Stimulated activated CD4-positive, alpha-beta T cell treated with anti-CD3 and anti-CD28 coated beads, Interleukin-12 subunit alpha, Interleukin-12 subunit beta, amount 100 ng/mL, for 4 hours (primary cell): ENCODE data around the gene EPS8.
"Not testable (repeated sequence)": the region's sequence is repeated elsewhere in the genome, so short reads cannot be mapped to it uniquely, and the experiment has no call there.

Source experiments
- DNase-seq: peaks from one replicate; pipeline ENCODE4 v3.0.0-alpha.2; 2020

Gene EPS8

DNA sequence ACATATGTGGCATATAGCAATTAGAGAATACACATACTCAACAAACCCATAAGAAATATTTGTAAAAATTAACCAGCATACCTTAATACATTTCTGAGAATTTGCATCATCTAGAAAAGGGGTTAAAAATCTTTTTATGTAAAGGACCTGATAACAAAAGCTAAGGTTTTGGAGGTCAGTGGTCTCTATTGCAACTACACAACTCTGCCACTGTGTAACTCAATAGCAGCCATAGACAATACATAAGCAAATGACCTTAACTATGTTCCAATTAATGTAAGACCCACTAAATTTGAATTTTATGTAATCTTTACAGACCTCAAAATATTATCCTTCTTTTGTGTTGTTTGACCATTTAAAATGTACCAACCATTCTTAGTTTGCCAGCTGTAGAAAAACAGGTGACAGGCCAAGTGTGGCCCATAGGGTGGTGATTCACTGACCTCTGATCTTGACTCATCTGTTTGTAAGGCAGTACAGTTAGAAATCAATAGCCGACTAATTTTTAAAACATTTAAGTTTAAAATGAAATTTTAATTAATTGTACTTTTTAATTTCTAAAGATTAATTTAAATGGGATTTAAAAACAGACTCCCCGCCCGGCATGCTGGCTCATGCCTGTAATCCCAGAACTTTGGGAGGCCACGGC, 7.4 kb upstream of the EPS8 start:
- DNase-seq = no peak

GRCh38 chr12:15794836-15795235, 5.6 kb upstream of the EPS8 start:
- DNase-seq = no peak

DNA sequence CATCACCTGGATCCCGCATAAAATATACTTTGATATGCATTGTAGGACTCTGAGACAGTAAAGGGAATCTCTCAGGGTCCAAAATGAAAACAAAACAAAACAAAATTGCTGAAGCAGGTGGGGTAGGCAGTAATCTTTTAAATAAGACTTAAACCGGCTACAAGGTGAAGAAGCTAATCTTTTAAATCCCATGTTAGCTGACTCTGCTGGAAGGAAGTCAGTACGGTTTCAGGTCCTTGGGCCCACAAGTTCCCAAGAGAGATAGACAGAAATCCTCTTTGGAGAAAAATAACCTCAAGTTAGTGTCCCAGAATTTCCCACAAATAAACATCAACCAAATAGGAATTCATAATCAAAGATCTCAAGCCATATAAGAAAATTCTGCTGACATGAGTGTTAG, 5.0 kb upstream of the EPS8 start:
- DNase-seq = no peak

DNA sequence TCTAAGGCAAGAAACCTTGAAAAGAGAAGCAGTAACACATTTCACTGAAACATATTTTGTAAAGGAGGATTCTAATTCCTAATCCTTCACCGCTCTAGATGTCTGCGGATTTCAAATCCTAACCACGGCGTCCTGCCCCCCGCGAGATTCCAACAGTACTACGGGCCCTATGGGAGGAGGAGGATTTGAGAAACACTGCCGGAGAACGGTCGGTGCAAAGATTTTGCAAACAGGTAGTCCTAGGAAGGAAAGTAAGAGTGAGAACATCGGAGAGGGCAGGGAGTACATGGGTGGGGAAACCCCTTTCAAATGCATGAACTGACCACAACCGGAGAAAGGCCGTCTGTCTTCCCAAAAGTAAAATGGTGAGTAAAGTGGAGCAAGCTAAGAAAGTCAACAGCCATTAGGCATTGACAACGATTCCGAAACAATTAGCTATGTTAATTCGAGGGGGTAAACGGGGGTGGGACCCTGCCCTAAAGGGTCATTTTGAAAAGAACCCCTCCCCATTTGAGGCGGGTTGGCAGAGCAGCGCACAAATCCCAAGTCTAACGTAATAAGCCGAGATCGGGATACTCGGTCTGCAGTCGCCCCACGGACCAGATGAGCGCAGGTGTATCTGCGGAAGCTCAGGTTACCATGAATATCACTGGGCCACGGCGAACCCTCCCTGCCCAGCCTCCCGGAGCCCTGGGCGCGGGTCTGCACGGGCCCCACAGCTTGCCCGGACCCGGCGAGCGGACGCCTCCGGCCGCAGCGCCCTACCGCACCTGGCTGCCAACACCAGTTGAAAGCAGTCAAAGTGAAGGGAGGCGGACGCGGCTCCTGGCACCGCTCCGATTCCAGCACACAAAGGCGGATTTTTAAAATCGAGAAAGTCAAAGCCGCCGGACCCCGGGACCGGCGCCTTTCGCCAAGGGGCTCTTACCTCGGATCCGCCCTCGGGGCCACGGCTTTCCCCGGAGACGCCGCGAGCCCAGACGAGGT, 662 bp downstream of the EPS8 start:
- peak; percentile 2 for DNase-seq

GRCh38 chr12:15787778-15788177, 1.4 kb downstream of the EPS8 start:
- no peak for DNase-seq

- no peak for DNase-seq
Measured at GRCh38 chr12:15786772-15787171, 2.4 kb downstream of the EPS8 start.

DNA sequence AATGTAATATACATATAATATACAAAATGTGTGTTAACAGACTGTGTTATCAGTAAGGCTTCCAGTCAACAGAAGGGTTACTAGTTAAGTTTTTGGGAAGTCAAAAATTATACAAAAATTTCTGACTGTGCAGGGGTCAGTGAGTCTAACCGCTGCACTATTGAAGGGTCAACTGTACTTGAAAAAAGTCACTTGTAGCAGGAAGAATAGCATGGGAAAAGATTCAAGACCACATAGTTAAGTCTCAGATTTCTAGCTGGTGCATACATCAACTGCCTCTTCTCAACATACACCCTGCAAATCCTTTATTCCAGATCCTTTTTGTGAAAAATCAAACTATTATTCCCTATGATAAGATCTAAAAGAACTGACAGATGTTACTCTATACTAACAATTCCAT, 5.9 kb downstream of the EPS8 start:
- DNase-seq = no peak

GRCh38 chr12:15782667-15783066, 6.5 kb downstream of the EPS8 start:
- DNase-seq = no peak

GRCh38 chr12:15779925-15780324, 9.3 kb downstream of the EPS8 start:
- DNase-seq = no peak

DNA sequence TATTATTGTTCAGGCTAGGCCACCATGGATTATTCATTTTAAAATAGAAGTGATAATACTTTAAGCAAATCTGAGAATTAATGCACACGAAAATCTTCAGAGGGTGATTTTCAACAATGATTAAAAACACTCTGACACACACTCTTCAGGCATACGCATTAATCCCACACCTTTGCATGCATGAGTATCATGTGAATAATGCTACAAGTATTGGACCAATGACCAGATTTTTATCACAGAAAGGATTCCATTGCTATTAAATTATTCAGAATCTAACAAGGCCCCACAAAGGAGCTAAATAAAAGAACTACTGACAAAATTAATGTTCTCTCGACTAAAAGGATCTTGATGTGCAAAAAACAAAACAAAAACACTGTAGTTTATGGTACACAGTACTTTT, 11.1 kb downstream of the EPS8 start:
- DNase-seq = no peak

DNA sequence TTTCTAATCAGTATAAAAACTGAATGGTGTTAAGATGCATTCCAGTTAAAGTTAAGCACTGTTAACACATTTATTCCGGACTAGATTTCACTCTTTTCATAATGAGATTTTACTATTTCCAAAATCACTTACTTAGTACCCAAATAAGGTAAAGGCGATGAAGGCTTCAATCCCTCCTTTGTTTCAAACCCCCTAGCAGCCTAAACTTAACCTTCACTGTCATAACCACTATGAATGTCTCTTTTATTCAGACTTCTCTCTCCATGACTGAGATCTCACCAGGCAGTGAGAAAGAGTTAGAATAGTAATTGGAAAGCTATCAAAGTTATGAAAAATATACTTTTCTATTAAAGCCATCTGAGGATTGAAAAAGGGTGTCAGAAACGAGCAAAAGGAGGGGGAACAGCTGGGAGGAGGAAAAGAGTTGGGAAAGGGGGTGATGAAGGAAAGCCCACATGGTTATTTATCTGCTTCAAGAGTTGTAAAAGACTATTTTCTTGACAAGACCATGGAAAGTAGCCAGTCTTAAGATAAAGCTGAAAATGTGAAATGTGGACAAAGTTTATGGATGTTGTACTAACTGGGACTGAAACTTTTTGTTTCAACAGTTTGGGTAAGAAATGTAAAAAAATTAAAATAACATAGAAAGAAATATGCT, 11.7 kb downstream of the EPS8 start:
- DNase-seq = no peak

DNA sequence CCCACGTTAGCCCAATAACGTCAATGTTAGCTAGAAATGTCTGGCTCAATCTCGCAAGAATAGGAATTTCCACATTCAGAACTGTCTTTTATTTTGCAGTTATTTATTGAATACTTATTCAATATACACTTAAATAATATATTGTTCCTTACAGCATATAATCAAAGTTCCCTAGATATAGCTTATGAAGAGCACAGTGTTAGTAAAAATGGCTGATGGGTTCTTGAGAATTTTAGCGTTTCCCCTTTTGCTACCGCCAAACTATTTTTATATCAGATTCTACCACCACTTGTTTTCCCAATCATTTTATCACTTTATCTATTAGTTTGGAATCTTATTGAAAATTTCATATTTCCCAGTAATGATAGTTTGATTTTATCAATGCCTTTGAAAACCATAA, 12.7 kb downstream of the EPS8 start:
- DNase-seq = no peak

DNA sequence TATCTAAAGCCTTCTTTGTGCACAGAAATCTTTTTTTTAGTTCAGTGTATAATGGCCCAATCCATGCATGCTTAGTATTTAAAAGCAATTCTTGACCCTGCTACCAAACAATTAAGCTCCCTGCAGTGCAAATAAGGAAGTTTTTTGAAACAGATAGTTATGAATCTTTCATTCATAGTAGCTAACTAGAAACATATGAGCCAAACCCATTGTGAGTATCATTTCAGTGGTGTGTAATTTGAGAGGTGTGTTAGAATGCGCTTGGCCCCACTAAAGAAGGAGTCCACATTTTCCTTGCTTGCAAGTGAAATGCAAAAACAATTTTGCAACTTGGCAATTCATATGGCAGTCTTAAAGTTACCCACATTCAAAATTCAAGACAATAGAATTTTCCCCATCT, 14.4 kb downstream of the EPS8 start:
- no peak for DNase-seq

DNA sequence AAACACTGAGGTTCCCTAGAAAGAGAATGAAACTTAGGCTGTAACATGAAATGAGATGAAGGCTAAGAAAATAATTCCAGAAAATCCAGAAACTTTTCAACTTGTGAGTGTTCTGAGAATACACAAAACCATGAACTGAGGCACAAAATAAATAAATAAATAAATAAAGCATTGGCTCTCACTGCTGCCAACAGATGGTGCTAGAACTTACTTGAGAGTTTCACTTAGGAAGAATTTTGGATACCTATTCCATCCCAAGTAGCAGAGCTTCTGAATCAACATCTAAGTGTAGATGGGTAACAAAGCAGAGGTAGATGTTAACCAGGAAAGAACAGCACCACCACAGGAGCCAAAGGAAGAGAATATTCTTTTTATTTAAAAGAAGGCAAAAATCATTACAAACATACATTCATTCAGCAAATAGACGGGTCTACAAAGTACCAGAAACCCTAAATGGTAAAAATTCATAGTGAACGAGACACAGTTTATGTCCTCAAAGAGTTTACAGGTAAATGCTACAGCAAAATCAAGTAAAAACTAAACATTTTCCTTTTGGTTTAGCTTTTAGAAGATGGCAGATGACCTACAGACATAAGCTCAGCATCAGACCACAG, 16.7 kb downstream of the EPS8 start:
- no peak for DNase-seq

DNA sequence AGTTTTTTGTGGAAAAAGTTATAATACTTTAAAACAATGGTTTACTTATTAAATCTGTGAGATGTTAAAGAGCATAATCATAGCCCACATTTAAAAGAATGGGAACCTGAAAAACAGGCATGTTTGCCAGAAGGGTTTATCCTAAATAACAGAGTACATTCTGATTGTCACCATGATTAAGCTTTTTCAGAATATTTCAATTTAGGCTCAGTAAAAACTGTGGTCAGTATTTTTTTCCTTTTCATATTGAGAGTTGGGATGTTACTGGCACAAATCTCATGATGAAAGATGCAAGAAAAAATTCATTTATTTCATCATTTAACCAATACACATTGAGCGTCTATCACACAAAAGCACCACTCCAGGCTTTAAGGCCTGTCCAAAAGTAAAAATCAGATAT, 18.6 kb downstream of the EPS8 start:
- DNase-seq = no peak

DNA sequence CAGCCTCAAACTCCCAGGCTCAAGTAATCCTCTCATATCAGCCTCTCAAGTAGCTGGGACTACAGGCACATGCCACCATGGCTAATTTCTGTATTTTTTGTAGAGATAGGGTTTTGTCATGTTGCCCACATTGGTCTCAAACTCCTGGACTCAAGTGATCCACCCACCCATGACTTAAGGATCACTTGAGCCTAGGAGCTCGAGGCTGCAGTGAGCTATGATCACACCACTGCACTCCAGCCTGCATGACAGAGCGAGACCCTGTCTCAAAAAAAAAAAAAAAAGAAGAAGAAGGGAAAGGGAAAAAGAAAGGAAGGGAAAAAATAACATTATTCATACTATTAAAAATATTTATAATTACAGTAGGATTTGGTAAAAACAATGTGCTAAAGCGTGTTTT, 19.2 kb downstream of the EPS8 start:
- DNase-seq = no peak

DNA sequence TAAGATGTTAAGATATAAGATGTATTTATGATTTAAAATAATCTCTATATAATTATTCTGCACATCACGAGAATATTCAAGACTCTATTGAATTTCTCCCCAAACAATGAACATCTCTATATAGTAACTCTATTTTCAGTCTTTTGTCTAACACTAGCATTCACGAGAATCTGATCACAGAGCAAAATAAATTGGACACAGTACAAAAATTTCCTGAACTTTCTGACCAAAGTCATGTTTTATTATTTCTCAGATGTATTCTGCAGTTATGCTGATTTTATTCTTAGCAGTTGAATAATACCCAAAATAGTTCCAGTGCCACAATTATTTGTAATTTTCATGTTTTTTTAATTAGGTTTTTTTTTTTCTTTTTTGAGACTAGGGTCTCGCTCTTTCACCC, 19.6 kb downstream of the EPS8 start:
- no peak for DNase-seq

DNA sequence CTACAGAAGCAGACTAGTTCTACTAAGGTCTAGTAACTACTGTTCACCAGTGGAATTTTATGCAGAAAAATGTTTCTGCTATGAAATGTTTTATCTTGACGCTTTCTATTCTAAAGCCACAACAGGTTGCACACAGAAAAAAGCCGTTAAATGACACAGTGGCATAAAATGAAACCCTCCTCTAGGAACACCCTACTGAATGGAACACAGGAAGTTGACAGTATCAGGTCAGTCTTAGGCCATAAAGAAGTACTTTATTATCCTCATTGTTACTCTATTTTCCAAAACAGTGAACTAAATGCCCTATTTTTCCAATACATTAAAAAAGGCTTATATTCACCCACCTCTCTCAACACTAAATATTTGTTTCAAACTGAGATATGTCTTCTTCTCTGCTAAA, 21.9 kb downstream of the EPS8 start:
- no peak for DNase-seq

DNA sequence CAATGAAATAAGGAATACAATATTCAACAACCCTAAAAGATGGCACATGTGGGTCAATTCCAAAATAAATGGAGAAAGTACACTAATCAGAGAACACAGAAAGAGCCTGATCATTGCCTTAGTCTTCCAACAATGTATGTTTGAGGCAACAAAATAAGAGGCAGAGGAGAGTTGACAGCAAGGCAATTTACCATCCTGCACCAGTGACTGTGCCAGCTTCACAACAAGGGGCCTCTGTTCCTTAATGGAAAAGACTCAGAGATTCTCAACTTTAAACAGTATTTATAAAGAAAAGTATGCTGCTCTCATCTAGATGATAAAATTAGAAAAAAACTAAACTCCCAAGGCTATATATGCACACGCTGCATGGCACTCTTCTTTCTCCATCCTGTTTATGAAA, 25.9 kb downstream of the EPS8 start:
- DNase-seq = no peak

- not testable (repeated sequence) for DNase-seq
Measured at GRCh38 chr12:15762162-15762561, 27.0 kb downstream of the EPS8 start.

GRCh38 chr12:15757553-15758255, 31.5 kb downstream of the EPS8 start:
- DNase-seq = no peak

- no peak for DNase-seq
Measured at GRCh38 chr12:15756822-15757221, 32.4 kb downstream of the EPS8 start.

DNA sequence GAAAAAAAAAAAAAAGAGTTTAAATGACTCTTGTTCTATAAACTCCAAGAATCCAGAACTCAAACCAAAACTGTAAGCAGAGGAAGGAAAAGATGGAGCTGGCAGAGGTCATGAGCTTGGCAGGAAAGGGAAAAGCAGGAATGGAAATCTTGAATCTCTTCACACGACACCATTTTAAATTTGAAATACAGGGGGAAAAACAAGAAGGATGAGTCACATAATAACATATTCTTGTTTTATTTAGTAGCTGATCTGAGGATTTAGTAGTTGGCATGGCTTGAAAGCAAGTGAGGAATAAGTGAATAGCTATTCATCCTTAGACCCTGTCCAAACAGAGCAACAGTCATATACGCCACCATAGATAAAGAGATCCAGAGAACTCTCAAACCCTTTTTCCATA, 35.0 kb downstream of the EPS8 start:
- no peak for DNase-seq
